ENCODE results near the gene FBXL16.
"Not testable (repeated sequence)": the region's sequence is repeated elsewhere in the genome, so short reads cannot be mapped to it uniquely, and the experiment has no call there.

The FBXL16 gene

DNA sequence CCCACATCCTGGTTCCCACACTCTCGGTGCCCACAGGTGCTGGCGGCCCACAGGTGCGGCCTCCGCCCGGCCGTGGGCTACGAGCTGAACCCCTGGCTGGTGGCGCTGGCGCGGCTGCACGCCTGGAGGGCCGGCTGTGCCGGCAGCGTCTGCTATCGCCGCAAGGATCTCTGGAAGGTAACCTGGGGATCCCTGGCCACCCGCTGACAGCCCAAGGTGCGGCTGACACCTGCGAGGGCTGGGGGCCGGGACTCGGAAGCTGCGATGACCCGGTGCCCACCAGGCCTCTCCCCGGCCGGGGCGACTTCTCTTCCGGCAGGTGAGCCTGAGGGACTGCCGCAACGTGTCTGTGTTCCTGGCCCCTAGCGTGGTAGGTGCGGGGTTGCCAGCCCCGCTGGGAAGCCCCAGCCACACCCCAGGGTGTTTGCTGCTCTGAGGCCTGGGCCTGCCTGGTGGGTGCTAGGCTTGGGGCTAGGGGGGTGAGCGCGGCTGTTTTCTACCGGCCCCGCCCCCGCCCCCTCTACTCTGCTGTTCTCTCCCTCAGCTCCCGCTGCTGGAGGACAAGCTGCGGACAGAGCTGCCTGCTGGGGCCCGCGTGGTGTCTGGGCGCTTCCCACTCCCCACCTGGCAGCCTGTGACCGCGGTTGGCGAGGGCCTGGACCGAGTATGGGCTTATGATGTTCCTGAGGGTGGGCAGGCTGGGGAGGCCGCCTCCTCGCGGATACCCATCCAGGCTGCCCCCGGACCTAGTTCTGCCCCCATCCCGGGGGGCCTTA lies 16.4 kb upstream of the FBXL16 start:
- DNase-seq, result no peak

DNA sequence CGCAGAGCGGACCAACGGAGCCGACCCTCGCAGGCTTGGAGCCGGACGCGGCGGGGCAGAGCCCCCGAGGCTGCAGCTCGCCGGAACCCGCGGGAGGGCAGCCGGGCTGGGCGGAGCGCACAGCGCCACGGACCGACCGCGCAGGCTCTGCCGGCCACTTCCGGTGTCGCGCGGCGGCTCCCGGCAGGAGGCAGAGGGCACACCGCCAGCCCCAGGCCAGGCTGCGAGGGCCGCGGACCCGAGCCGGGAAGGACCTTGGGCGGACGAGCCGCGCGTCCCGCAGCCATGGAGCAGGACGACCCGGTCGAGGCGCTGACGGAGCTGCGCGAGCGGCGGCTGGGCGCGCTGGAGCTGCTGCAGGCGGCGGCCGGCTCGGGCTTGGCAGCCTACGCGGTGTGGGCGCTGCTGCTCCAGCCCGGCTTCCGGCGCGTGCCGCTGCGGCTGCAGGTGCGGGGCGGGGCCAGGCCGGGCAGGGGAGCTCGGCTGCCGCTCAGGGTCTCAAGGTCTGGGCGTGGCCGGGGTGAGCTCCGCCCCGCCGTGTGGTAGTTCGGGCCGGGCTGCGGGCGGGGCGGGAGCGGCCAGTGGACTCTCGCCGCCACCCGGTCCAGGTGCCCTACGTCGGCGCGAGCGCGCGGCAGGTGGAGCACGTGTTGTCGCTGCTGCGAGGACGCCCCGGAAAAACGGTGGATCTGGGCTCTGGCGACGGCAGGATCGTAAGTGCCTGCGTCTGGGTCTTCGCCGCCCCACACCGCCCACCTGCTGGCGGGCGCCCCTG lies 15.6 kb upstream of the FBXL16 start, which contains the start of gene ANTKMT:
Gene ANTKMT, plus strand, starts transcription at position 157 of the 775 bp plus-strand sequence. Its CDS starts 129 bp downstream, at position 286.
- peak; percentile 50 for DNase-seq

DNA sequence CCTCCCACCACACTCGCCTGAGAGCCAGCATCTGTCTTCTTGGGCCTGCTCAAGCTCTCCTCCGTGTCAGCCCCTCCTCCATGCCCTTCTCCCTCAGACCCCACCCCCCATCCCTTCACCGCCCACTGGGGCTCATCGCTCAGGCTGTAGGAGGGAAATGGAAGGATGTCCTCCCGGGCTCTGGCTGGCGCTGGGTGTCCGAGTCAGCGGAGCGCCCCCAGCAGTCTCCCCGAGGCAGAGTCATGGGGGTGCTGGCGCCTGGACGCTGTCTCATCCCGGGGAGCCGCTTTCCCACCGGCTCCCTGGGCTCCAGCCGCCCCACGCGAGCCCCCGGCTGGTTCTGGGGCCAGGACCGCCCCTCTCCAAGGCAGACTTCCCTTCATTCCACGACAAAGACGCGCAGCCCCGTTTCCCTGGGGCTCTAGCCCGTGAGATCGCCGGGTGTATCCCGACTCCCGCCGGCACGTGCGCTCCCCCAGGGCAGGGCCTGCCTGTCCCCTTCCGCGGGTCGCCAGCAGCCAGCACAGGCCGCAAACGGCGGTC lies 14.9 kb upstream of the FBXL16 start:
- DNase-seq, result no peak

DNA sequence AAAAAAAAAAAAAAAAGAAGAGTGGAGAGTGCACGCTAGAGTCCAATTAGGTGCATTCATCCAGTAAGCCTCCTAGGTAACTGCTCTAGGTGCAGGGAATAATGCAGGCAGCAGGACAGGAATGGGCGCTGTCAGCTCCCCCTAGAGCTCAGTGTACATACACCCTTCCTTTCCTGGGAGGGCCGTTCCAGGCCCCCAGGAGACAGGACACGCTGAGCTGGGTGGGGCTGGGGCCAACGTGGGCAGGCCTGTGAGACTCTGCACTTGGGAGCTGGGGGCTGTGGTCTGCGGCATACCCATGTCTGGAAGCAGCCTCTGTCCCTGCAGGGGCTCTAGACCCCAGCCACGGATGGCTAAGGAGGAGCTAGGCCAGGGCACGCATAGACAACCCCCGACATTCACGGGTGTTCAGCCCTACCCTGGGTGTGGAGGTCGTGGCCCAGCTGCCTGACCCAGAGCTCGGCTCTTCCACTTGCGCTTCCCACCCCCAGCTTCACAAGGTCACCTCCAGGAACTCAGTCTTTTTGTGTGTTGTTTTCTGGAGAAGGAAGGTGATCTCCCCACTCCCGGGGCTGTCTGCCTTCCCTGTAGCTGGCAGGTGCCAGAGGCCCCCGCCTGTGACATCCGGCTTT lies 14.3 kb upstream of the FBXL16 start:
- DNase-seq, result no peak

DNA sequence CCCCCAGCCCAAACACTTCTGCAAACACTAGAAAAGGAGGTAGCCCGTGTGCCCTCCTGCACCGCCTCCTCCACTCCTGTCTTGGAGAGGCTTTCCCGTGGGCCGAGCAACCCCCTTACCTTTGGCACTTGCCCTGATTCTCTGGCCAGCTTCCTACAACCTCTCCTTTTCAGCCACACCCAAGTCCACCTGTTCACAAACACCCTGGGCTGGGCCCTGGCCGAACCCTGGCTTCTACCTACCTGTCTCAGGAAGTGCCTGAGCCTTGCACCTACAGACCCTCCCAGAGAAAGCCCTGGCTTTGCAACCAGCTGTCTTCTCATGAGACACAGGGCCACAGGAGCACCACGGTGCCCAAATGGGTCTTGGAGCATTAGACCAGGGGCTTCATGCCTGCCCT lies 13.3 kb upstream of the FBXL16 start:
- DNase-seq, result no peak

DNA sequence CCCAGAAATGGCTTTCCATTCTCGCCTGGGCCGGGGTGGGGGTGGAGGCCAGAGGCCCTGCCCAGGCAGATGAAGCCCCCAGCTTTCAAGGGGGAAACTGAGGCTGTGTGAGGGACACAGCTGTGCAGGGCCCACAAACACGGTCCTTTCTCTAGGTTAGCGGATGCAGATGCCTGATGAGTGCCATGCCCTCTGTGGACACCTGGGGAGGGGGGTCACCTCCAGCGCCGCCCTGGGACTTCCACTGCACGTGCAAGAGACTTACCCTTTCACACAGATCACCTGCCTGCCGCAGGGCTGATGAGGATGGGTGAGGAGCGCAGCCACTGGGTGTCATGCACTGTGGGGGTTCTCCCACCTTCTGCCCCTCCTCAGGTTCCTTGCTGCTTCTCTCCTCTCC lies 12.8 kb upstream of the FBXL16 start:
- no peak for DNase-seq

DNA sequence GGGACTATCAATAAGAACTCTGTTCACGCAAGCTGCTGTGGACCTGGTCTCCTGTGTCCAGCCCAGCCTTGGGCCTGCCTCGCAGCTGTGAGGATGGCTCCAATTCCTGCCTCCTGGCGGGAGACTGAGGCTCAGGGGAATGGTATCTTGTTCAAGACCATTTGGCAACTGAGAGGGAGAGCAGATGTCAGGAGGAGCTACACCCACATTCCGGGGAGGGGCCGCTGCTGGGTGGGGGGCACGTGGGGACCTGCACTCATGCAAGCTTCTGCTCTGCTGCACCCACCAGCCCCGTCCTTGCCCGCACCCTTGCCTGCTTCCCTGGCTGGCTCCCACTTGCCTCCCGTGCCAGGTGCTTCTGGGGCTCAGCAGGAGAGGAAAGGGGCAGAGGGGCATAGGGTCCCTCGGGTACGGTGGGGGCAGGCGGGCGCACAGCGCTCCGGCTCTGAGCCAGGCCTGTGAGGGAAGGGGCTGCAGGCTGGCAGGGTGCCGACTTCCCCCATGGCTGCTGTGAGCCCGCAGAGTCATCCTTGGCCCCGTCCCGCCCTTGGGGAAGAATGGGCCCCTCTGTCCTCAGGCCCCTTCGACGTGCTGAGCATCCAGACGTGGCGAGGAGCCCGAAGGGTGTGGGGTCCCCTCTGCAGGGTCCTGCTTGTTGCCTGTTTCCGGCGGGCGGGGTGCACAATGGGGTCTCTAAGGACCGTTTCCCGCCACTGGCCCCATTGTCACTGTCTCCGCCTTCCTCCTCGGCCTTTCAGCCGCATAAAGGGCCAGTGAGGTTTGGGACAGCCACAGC lies 12.0 kb upstream of the FBXL16 start:
- no peak for DNase-seq

DNA sequence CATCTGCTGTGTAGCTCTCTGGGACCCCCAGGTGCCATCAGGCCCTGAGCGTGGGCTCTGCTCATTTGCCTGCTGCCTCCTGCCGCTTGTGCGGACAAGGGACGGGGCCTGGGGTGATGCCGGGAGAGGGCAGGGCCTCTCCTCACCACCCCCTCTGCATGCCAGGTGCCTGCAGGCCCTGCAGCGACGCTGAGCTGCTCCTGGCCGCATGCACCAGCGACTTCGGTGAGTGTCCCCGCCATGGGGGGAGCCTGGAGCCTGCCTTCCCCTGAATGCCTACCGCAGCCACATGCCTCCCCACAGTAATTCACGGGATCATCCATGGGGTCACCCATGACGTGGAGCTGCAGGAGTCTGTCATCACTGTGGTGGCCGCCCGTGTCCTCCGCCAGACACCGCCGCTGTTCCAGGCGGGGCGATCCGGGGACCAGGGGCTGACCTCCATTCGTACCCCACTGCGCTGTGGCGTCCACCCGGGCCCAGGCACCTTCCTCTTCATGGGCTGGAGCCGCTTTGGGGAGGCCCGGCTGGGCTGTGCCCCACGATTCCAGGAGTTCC lies 11.2 kb upstream of the FBXL16 start:
- DNase-seq, result no peak

DNA sequence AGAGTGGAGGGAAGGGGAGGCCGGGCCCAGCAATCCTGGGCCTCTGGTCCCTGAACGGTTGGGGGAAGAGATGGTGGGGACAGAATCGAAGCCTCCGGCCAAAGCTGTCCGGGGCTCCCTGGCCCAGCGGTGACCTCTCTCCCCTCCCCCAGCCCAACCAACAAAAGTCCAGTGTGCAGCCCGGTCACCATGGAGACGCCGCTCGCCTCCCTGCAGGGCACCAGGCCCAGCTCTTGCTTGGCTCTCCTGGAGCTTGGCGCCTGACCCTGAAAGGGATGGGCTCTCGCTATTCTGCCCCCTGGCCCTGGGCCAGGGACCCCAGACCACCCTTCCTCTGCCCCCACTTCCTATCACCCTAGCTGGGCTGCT lies 10.6 kb upstream of the FBXL16 start:
- DNase-seq, result no peak

DNA sequence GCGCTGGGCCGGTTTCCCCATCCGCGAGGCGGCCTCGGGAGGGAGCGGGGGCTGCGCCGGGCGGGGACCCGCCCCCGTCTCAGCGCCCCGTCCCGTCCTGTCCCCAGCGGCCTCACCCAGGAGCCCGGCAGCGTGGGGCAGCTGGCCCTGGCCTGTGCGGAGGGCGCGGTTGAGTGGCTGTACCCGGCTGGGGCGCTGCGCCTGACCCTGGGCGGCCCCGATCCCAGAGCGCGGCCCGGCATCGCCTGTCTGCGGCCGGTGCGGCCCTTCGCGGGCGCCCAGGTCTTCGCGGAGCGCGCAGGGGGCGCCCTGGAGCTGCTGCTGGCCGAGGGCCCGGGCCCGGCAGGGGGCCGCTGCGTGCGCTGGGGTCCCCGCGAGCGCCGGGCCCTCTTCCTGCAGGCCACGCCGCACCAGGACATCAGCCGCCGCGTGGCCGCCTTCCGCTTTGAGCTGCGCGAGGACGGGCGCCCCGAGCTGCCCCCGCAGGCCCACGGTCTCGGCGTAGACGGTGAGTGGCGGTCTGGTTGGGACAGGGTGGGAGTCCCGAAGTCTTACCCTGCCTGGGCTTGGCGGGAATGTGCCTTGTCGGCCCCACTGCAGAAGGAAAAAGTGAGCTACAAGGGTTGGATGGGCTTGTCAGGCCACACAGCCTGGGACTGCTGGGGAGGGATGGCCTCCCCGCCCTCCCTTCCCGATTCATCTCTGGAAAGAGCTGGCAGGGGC lies 10.0 kb upstream of the FBXL16 start:
- DNase-seq, result no peak

DNA sequence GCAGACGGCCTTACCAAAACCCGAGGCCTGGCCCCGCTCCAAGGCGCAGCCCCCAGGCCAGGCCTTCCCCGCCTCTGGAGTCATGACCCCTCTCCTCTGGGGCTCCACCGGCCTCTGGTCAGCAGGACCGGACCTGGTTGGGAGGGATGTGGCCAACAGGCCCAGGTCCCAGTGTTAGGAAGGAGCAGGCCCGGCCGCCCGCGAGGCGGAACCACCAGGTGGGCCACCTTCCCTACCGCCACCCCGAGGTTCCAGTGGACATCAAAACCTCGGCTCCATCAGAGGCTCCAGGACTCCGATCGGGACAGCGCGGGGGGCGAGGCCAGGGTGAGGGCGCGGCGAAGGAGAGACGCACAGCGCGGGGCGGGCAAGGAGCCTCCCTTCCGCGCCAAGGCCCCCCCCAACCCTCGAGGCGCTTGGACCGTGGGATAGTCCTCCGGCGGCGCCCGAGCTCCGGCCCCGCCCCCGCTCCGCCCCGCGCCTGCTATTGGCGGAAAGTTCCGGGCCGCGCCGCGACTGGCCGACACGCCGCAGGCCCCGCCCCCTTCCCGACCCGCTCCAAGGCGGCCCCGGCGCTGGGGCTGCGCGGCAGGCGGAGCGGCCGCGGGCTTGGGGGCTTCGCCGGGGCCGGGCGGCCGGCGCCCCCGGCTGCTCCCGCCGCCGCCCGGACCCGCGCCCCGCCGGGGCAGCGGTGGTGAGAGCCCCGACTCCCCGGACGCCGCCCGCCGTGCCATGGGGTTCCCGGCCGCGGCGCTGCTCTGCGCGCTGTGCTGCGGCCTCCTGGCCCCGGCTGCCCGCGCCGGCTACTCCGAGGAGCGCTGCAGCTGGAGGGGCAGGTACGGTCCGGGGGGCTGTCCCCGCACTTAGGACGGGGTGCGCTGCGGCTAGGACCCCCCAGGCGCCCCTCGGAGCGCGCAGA lies 9.2 kb upstream of the FBXL16 start, which contains the start of gene METRN:
Gene METRN, plus strand, starts transcription at position 561 of the 919 bp plus-strand sequence. Its CDS starts 172 bp downstream, at position 733.
- DNase-seq, result peak; percentile 79

DNA sequence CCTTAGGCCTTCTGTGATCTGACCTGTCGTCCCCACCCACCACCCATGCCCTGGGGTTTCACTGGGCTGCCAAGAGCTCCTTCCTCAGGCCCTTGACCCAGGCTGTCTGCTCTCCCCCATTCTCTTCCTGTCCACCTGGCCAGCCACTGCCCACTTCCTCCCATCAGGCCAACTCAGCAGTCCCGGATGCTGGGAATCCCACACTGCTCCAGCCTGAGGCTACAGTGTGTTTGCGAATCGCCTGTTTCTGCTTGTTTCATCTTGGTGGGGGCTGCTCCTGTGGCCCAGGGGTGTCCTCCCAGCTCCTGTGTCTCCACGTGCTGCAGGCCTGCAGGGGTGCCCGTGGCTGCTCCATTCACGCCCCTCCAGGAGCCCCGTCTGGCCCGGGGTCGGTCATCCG lies 8.5 kb upstream of the FBXL16 start:
- DNase-seq, result no peak

DNA sequence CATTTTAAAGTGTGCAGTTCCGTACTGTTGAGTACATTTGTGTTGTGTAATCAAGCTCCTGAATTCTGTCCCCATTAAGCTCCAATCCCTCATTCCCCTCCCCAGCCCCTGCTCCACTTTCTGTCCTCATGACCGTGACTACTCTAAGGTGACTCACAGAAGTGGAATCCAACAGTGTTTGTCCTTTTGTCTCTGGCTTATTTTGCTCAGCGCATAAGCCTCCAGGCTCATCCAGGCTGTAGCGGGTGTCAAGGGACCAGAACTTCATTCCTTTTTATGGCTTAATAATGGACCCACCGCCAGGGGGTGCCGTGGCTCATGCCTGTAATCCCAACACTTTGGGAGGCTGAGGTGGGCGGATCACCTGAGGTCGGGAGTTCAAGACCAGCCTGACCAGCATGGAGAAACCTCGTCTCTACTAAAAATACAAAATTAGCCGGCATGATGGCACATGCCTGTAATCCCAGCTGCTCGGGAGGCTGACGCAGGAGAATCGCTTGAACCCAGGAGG lies 7.2 kb upstream of the FBXL16 start:
- not testable (repeated sequence) for DNase-seq

DNA sequence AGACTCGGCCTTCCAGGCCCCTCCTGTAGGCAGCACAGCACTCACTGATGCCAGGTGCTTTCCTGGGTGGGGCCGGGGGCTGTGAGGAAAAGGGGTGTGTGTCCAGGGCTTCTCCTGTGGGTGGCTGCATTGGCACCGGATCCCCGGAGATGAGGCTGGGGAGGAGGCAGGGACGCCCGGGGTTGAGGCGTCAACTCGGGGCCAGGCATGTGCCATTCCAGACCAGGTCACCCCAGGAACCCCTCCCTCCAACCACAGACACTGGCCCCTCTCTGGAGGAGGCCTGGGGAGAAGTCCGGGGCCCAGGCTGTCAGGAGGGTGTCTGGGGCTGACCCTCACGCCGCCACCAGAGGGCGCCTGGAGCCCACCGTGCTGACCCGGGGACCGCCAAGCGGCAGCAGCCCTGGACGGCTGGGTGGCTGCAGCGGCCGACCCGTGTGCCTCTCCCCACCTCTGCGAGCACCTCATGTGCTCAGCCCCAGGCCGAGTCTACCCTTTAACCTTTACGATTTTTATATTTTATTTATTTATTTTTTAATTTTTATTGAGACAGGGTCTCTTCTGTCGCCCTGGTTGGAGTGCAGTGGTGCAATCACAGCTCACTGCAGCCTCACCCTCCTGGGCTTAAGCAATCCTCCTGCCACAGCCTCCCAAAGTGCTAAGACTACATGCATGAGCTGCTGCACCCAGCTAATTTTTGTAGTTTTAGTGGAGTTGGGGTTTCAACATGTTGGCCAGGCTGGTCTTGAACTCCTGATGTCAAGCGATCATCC lies 6.1 kb upstream of the FBXL16 start:
- DNase-seq, result peak; percentile 69

DNA sequence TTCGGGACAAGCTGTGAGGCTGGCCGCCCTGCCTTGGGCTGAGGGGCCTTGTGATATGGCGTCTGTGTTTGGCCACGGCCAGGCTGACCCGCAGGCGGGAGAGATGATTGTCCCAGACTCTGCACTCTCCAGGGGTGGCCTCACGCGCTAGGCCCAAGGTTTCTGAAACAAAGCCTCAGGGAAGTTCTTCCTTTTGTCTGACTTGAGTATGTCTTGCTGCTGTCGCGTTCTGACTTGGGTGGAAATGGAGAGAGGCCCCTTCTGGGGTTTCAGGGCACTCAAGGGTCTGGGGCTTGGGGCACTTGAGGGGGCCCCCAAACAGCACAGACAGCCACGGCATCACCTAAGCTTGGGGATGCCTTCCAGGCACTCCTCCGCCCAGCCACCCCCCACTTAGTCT lies 5.5 kb upstream of the FBXL16 start:
- no peak for DNase-seq

DNA sequence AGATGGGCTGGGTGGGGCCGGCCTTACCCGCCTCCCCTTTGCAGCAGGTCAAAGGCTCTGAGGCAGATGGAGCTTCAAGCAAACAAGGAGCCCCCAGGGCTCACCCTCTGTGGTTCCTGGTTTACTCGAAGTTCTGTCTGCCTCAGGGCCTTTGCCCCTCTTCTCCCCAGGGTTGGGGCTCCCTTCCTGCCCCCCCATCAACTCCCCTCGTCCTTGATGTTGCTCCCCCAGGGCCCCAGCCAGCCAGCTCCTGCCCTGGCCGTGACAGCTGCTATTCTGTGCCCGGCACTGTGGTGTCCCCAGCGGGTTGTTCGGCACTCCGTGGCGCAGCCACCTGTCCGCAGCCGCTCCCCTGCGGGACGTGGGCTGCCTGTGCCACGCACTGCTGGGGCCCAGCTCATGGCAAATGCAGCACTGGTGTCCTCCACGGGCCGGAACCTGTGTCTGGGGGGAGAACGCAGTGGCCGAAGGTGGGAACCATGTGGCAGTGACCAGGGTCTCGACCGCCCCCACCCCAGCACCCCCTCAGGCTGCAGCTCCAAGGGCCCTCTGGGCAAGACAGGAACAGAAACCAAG lies 5.0 kb upstream of the FBXL16 start:
- DNase-seq, result no peak

DNA sequence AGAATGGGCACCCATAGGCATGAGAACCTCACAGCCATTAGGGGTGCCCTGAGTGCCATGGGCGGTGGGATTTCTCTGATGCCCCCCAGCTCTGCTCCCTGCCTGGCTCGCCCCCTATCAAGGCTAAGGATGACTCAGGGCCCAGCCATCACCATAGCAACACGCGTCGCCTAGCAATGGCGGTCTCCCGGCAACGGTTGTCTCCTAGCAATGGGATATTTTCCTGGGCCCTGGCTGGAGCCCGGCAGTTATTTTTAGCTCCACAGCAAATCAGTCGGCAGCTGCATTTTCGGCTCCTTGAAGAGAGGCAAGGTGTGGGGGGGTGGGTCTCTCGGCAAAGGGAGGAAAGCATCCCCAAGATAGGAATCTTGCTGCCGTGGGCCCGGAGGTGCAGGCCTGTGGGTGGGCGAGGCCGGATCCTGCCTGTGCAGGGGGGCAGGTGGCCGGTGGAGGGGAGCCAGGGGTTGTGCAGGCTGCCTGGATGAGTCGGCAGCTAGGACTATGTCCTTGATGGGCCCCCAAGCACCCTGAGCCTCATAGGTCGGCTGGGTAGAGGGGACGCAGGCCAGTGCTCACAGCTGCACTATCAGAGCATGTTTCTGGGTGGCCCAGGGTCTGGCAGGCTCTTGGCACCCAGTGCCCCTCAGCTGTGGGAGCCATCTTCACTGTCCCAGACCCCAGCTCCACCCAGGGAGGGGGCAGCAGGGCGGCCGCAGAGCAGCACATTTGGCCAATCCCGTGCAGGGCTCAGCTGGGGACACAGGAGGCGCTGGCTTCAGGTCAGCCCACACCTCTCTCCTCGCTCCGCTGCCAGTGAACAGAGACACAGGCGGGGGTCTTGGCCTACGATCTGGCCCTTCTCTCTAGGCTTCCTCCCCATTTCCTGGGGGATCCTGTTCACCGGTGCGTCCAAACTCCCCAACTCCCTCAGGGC lies 4.2 kb upstream of the FBXL16 start:
- DNase-seq, result no peak

DNA sequence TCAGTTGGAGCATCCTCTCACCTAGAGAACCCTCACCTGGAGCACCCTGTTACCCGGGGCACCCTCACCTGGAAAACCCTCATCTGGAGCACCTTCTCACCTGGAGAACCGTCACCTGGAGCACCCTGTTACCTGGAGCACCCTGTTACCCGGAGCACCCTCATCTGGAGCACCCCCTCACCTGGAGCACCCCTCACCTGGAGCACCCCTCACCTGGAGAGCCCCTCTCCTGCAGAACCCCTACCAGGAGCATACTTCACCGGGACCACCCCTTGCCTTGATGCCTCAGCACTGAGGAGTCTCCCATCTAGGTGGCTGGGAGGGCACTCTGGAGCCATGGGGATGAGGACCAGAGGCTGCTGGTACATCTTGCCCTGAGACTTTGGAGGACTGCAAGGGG lies 3.4 kb upstream of the FBXL16 start:
- no peak for DNase-seq

Data from activated CD4-positive, alpha-beta T cell treated with anti-CD3 and anti-CD28 coated beads for 1 hour (primary cell).